Measurements from ENCODE around the gene CATSPER1. TPM values are rescaled to one million over a fixed set of nuclear protein-coding genes. Genes with fewer than 3 reads are reported as not detected.

Gene CATSPER1
- polyA plus RNA-seq, 1 of the 3 experiments (the other 2 are of a cell fraction) = 2.2 TPM

DNA sequence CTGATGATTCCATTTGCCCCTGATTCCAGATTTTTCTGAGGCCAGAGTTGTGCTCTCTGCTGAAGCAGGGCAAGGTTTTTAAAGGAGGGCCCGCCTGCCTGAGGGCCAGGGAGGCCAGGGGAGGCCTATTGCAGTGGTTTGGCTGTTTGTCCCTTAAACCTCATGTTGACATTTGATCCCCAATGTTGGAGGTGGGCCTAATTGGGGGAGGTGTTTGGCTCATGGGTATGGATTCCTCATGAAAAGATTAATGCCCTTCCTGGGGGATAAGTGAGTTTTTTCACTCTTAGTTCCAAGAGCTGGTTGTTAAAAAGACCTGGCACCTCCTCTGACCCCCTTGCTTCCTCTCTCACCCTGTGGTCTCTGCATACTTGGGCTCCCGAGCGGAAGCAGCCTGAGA, 13.5 kb upstream of the CATSPER1 start:
- Histone ChIP-seq H2AFZ (ENCODE audit: low read depth) (no peak overlapping the region), H3K9me2 (no peaks in the 10 kb centered on the region), H3K36me3 (replicated peaks in 1 of 2; ENCODE audit: control insufficient read depth in 1 of 2, insufficient read depth in 2 of 2, low read length in 1 of 2) (peaks cover 0 to 6% of the 10 kb centered on the region in 2 experiments), H3F3A (replicated peaks; ENCODE audit: insufficient read depth) (peaks cover 5% of the 10 kb centered on the region), H3K9ac (no peak overlapping the region), H3K27me3 (ENCODE audit: insufficient read depth) (no peaks in the 10 kb centered on the region), H3K4me3 (ENCODE audit: low read depth in 2 of 2, low read length in 1 of 2) (no peak overlapping the region), H3K4me1 (ENCODE audit: control insufficient read depth in 1 of 2, insufficient read depth in 2 of 2, low read depth in 1 of 2, low read length in 1 of 2) (peaks cover 0 to under 1% of the 10 kb centered on the region in 2 experiments; a peak in 1 of 4 replicates), H4K20me1 (ENCODE audit: insufficient read depth) (no peaks in the 10 kb centered on the region), H3K79me2 (ENCODE audit: insufficient read depth) (no peaks in the 10 kb centered on the region), H3K4me2 (no peak overlapping the region), H3K27ac (ENCODE audit: low read depth in 2 of 2, low read length in 1 of 2) (no peak overlapping the region), H3K9me3 (no peaks in the 10 kb centered on the region)
- ChIA-PET POLR2A (no interaction called here), CTCF (interaction anchor here (8.8 kb wide), 1 partner anchor 17 kb away, joined by 55 read pairs; no protein-coding TSS in a partner anchor)
- no peak for DNase-seq
- 100% methylated on average over 3 of the region's 3 CpGs for WGBS (ENCODE audit: low lambda C conversion rate)
- TF ChIP-seq RXRA (IDR thresholded peaks at IDR 0.05; ENCODE audit: borderline replicate concordance, low read depth) = no peak

DNA sequence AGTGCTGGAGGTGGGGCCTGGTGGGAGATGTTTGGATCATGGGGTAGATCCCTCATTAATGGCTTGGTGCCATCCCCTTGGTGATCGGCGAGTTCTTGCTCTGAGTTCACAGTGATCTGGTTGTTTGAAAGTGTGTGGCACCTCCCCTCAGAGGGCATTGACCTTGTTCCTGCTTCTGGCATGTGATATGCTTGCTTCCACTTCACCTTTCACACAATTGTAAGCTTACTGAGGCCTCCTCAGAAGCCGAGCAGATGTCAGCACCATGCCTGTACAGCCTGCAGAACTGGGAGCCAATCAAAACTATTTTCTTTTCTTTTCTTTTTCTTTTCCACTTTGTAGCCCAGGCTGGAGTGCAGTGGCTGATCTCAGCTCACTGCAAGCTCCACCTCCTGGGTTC, 11.0 kb upstream of the CATSPER1 start:
- Histone ChIP-seq H4K20me1 (ENCODE audit: insufficient read depth) (no peaks in the 10 kb centered on the region), H3K9me3 (no peaks in the 10 kb centered on the region), H3K79me2 (ENCODE audit: insufficient read depth) (no peaks in the 10 kb centered on the region), H3F3A (replicated peaks; ENCODE audit: insufficient read depth) (no peaks in the 10 kb centered on the region), H3K27me3 (ENCODE audit: insufficient read depth) (no peaks in the 10 kb centered on the region), H3K4me1 (ENCODE audit: control insufficient read depth in 1 of 2, insufficient read depth in 2 of 2, low read depth in 1 of 2, low read length in 1 of 2) (no peaks in the 10 kb centered on the region), H3K36me3 (replicated peaks in 1 of 2; ENCODE audit: control insufficient read depth in 1 of 2, insufficient read depth in 2 of 2, low read length in 1 of 2) (peaks cover 0 to 3% of the 10 kb centered on the region in 2 experiments), H3K9me2 (no peaks in the 10 kb centered on the region), H2AFZ (ENCODE audit: low read depth) (no peak overlapping the region), H3K9ac (no peak overlapping the region), H3K4me2 (no peak overlapping the region), H3K27ac (ENCODE audit: low read depth in 2 of 2, low read length in 1 of 2) (no peak overlapping the region), H3K4me3 (ENCODE audit: low read depth in 2 of 2, low read length in 1 of 2) (no peak overlapping the region)
- WGBS (ENCODE audit: low lambda C conversion rate) = 43% methylated on average over 2 of the region's 3 CpGs
- DNase-seq = no peak
- ChIA-PET CTCF (interaction anchor here (0.9 to 8.8 kb wide), 4 partner anchors 8 to 31 kb away, joined by 3 to 55 read pairs (median 16); partner anchors contain the start of gene CST6), POLR2A (no interaction called here)
- TF ChIP-seq FOXM1 (IDR thresholded peaks at IDR 0.05; ENCODE audit: low read depth) = no peak
- TF ChIP-seq, protein P1, sequence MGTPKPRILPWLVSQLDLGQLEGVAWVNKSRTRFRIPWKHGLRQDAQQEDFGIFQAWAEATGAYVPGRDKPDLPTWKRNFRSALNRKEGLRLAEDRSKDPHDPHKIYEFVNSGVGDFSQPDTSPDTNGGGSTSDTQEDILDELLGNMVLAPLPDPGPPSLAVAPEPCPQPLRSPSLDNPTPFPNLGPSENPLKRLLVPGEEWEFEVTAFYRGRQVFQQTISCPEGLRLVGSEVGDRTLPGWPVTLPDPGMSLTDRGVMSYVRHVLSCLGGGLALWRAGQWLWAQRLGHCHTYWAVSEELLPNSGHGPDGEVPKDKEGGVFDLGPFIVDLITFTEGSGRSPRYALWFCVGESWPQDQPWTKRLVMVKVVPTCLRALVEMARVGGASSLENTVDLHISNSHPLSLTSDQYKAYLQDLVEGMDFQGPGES (IDR thresholded peaks at IDR 0.05; ENCODE audit: low read depth, low read length) = no peak
- TF ChIP-seq CHD2 (IDR thresholded peaks at IDR 0.05; ENCODE audit: low read length, partially characterized antibody) = no peak

DNA sequence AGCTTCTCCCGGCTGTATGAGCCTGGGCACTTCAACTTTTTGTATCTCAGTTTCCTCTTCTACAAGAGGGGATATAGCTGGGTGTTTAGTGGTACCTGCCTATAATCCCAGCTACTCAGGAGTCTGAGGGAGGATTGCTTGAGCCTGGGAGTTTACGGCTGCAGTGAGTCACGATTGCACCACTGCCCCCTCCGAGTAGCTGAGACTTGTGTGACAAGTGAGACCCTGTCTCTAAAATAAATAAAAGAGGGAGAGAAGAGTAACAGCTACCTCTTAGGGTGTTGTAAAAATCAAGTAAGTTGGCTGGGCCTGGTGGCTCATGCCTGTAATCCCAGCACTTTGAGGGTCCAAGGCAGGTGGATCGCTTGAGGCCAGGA, 10.0 kb upstream of the CATSPER1 start:
- Histone ChIP-seq H3K36me3 (replicated peaks in 1 of 2; ENCODE audit: control insufficient read depth in 1 of 2, insufficient read depth in 2 of 2, low read length in 1 of 2) (peaks cover 0 to 3% of the 10 kb centered on the region in 2 experiments), H3K9me3 (no peaks in the 10 kb centered on the region), H3K27ac (ENCODE audit: low read depth in 2 of 2, low read length in 1 of 2) (no peak overlapping the region), H3K27me3 (ENCODE audit: insufficient read depth) (no peaks in the 10 kb centered on the region), H3K79me2 (ENCODE audit: insufficient read depth) (no peaks in the 10 kb centered on the region), H3F3A (replicated peaks; ENCODE audit: insufficient read depth) (no peaks in the 10 kb centered on the region), H3K4me3 (ENCODE audit: low read depth in 2 of 2, low read length in 1 of 2) (no peak overlapping the region), H2AFZ (ENCODE audit: low read depth) (no peak overlapping the region), H4K20me1 (ENCODE audit: insufficient read depth) (no peaks in the 10 kb centered on the region), H3K9me2 (no peaks in the 10 kb centered on the region), H3K4me1 (ENCODE audit: control insufficient read depth in 1 of 2, insufficient read depth in 2 of 2, low read depth in 1 of 2, low read length in 1 of 2) (no peaks in the 10 kb centered on the region), H3K4me2 (no peak overlapping the region), H3K9ac (no peak overlapping the region)
- POLR2A ChIA-PET = no interaction called here
- no peak for DNase-seq
- CTCF ChIA-PET = interaction anchor here (0.8 to 8.8 kb wide), 6 partner anchors 9 to 325 kb away, joined by 3 to 55 read pairs (median 4); partner anchors contain the start of gene CATSPER1
- WGBS (ENCODE audit: low lambda C conversion rate) = 63% methylated on average over 5 of the region's 5 CpGs
- TF ChIP-seq TEAD4 (IDR thresholded peaks at IDR 0.05; ENCODE audit: borderline replicate concordance, insufficient read depth) (no peak), TAF1 (IDR thresholded peaks at IDR 0.05; ENCODE audit: borderline replicate concordance, low read depth, low read length) (no peak), FOSL2 (IDR thresholded peaks at IDR 0.05; ENCODE audit: borderline replicate concordance, low read depth) (no peak)
- TF ChIP-seq, protein P2, sequence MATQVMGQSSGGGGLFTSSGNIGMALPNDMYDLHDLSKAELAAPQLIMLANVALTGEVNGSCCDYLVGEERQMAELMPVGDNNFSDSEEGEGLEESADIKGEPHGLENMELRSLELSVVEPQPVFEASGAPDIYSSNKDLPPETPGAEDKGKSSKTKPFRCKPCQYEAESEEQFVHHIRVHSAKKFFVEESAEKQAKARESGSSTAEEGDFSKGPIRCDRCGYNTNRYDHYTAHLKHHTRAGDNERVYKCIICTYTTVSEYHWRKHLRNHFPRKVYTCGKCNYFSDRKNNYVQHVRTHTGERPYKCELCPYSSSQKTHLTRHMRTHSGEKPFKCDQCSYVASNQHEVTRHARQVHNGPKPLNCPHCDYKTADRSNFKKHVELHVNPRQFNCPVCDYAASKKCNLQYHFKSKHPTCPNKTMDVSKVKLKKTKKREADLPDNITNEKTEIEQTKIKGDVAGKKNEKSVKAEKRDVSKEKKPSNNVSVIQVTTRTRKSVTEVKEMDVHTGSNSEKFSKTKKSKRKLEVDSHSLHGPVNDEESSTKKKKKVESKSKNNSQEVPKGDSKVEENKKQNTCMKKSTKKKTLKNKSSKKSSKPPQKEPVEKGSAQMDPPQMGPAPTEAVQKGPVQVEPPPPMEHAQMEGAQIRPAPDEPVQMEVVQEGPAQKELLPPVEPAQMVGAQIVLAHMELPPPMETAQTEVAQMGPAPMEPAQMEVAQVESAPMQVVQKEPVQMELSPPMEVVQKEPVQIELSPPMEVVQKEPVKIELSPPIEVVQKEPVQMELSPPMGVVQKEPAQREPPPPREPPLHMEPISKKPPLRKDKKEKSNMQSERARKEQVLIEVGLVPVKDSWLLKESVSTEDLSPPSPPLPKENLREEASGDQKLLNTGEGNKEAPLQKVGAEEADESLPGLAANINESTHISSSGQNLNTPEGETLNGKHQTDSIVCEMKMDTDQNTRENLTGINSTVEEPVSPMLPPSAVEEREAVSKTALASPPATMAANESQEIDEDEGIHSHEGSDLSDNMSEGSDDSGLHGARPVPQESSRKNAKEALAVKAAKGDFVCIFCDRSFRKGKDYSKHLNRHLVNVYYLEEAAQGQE (IDR thresholded peaks at IDR 0.05; ENCODE audit: low read depth, low read length) = no peak
- TF ChIP-seq, protein P3, sequence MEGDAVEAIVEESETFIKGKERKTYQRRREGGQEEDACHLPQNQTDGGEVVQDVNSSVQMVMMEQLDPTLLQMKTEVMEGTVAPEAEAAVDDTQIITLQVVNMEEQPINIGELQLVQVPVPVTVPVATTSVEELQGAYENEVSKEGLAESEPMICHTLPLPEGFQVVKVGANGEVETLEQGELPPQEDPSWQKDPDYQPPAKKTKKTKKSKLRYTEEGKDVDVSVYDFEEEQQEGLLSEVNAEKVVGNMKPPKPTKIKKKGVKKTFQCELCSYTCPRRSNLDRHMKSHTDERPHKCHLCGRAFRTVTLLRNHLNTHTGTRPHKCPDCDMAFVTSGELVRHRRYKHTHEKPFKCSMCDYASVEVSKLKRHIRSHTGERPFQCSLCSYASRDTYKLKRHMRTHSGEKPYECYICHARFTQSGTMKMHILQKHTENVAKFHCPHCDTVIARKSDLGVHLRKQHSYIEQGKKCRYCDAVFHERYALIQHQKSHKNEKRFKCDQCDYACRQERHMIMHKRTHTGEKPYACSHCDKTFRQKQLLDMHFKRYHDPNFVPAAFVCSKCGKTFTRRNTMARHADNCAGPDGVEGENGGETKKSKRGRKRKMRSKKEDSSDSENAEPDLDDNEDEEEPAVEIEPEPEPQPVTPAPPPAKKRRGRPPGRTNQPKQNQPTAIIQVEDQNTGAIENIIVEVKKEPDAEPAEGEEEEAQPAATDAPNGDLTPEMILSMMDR (IDR thresholded peaks at IDR 0.05) = no peak
- TF ChIP-seq, protein P4, sequence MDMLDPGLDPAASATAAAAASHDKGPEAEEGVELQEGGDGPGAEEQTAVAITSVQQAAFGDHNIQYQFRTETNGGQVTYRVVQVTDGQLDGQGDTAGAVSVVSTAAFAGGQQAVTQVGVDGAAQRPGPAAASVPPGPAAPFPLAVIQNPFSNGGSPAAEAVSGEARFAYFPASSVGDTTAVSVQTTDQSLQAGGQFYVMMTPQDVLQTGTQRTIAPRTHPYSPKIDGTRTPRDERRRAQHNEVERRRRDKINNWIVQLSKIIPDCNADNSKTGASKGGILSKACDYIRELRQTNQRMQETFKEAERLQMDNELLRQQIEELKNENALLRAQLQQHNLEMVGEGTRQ (IDR thresholded peaks at IDR 0.05; ENCODE audit: borderline replicate concordance, low read depth, low read length) = no peak
- TF ChIP-seq, protein P5, sequence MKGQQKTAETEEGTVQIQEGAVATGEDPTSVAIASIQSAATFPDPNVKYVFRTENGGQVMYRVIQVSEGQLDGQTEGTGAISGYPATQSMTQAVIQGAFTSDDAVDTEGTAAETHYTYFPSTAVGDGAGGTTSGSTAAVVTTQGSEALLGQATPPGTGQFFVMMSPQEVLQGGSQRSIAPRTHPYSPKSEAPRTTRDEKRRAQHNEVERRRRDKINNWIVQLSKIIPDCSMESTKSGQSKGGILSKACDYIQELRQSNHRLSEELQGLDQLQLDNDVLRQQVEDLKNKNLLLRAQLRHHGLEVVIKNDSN (IDR thresholded peaks at IDR 0.05; ENCODE audit: borderline replicate concordance, low read depth) = no peak
- TF ChIP-seq, protein P6, sequence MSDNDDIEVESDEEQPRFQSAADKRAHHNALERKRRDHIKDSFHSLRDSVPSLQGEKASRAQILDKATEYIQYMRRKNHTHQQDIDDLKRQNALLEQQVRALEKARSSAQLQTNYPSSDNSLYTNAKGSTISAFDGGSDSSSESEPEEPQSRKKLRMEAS (IDR thresholded peaks at IDR 0.05; ENCODE audit: low read depth) = no peak

Measured in SK-N-SH (cell line).